ENCODE measurements around the gene SMC4. TPM values are rescaled to one million over a fixed set of nuclear protein-coding genes. Genes with fewer than 3 reads are reported as not detected.

SMC4 gene
- total RNA-seq, 4 donors from 2014 or later: 25.5 to 53.5 (median 40.7) TPM

DNA sequence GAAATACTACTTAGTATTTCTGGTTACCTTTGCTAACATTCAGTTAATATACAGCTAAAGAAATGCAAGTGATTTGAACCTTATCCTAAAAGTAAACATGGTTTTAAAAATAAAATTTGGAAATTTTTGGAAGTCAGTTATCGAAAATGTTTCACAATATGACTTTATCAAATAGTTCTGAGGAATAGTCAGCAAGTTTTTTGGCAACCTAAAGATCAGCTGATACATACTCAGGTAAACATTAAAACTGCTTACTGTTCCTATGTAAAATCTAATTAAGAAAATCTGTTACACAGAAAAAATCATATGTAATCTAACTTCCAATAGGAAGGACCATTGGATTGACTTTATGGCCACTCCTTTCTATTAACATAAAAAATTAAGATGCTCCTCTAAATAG, 24.5 kb upstream of the SMC4 start:
- TF ChIP-seq POLR2A (IDR thresholded peaks at IDR 0.05): no peak
- no peak for TF ChIP-seq CTCF (IDR thresholded peaks at IDR 0.05)
- H3K4me1 ChIP-seq: peaks cover 3 to 7% of the 10 kb centered on the region in 2 donors
- H3K36me3 ChIP-seq: peaks cover 0 to 9% of the 10 kb centered on the region in 2 donors
- H3K4me3 ChIP-seq (replicated peaks in 1 of 3): no peak overlapping the region
- H3K9me3 ChIP-seq: no peaks in the 10 kb centered on the region
- no peak overlapping the region for H3K27ac ChIP-seq
- no peak for DNase-seq
- WGBS, 2 donors: 96 to 99% methylated on average over 1 of the region's 1 CpG
- intact Hi-C loops (cut with DNase I): no loop called here
- H3K27me3 ChIP-seq: no peaks in the 10 kb centered on the region

GRCh38 chr3:160376681-160377080, 22.8 kb upstream of the SMC4 start:
- Histone ChIP-seq H3K27me3 (no peaks in the 10 kb centered on the region), H3K9me3 (no peaks in the 10 kb centered on the region), H3K27ac (no peak overlapping the region), H3K36me3 (peaks cover 0 to 9% of the 10 kb centered on the region in 2 donors), H3K4me1 (no peaks in the 10 kb centered on the region), H3K4me3 (replicated peaks in 1 of 3) (no peak overlapping the region)
- WGBS, 2 donors: 100% methylated on average over 2 of the region's 2 CpGs
- no peak for TF ChIP-seq POLR2A (IDR thresholded peaks at IDR 0.05)
- no peak for TF ChIP-seq CTCF (IDR thresholded peaks at IDR 0.05)
- intact Hi-C loops (cut with DNase I): no loop called here
- DNase-seq: no peak

DNA sequence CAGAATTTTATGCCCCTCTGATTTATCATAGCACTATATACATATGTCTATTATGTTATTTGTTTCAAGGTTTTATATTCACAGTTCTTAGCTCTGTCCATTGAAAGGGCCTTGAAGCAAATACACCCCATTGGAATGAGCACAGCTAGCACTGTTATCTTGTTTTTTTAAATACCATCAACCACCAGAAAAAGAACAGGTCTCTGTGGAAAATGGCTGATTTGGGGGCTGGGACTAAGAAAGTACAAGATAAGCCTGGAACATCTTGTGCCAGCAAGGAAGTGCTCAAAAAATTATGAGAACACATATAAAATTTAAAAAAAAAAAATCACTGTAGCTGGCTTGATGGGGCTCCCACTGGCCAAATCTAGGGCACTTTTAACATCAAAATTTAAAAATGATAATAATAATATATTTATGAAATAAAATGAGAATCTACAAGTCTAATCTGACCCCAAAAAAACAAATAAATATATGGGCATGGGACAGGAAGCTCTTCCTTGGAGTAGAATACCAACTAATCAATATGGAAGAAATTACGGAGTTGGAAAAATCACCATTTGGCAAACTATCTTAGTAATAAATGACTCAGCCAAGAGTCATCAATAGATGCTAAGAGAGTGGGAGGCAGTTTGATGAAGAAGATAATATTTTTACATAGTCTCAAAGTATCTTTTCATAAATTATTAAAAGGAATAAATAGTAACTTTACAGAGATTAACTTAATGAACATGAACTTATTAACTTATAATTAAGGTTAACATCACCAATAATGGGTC, 20.9 kb upstream of the SMC4 start:
- H3K36me3 ChIP-seq: peaks cover 0 to 9% of the 10 kb centered on the region in 2 donors
- no peaks in the 10 kb centered on the region for H3K4me1 ChIP-seq
- no peaks in the 10 kb centered on the region for H3K27me3 ChIP-seq
- intact Hi-C loops (cut with DNase I): no loop called here
- H3K27ac ChIP-seq: no peak overlapping the region
- no peak for TF ChIP-seq POLR2A (IDR thresholded peaks at IDR 0.05)
- TF ChIP-seq CTCF (IDR thresholded peaks at IDR 0.05): no peak
- no peak overlapping the region for H3K4me3 ChIP-seq (replicated peaks in 1 of 3)
- 91 to 92% methylated on average over 1 of the region's 1 CpG for WGBS, 2 donors
- no peak for DNase-seq
- H3K9me3 ChIP-seq: no peaks in the 10 kb centered on the region

DNA sequence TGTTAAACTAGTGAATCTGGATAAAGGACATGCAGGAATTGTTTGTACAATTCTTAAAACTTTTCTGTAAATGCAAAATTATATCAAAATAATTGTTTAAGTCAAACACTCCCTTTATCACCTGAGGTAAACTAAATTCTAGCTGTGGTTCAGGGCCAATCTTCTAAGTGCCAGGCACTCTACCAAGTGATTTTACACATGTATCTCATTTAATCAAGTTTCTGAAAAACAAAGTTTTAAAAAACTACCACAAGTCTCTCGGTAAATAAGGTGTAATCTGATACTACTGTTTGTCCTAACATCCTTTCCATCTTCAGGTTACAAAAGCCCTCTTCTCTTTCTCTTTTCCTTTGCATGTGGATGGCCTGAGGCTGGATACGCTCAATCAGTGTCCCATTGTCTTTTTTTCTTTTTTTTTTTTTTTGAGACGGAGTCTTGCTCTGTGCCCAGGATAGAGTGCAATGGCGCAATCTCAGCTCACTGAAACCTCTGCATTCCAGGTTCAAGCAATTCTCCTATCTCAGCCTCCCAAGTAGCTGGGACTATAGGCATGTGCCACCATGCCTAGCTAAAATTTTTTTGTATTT, 19.7 kb upstream of the SMC4 start:
- H3K9me3 ChIP-seq: no peaks in the 10 kb centered on the region
- H3K36me3 ChIP-seq: peaks cover 0 to 4% of the 10 kb centered on the region in 2 donors
- no peak for DNase-seq
- TF ChIP-seq CTCF (IDR thresholded peaks at IDR 0.05) (no peak), POLR2A (IDR thresholded peaks at IDR 0.05) (no peak)
- WGBS, 2 donors: 73 to 85% methylated on average over 4 of the region's 4 CpGs
- H3K27me3 ChIP-seq: no peaks in the 10 kb centered on the region
- no peak overlapping the region for H3K27ac ChIP-seq
- H3K4me1 ChIP-seq: no peaks in the 10 kb centered on the region
- no peak overlapping the region for H3K4me3 ChIP-seq (replicated peaks in 1 of 3)
- intact Hi-C loops (cut with DNase I): no loop called here

DNA sequence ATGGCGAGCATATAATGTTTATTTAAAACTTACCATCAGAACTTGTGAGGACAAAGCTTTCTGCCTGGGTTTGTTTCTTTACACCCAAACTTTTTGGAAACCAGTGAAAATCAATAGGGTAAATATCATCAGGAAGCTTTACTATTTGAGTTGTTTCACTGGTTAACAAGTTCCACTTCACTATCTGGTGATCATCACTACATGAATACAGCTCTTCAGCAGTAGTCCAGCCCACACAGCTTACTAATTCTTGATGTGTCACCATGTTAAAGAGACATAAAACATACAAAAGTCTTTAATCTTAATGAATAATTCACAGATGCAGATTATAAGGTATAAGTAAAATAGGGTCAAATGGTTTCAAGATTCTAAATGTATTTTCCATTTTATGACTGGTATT, 18.0 kb upstream of the SMC4 start:
- no peak for TF ChIP-seq CTCF (IDR thresholded peaks at IDR 0.05)
- TF ChIP-seq POLR2A (IDR thresholded peaks at IDR 0.05): no peak
- Histone ChIP-seq H3K27ac (no peak overlapping the region), H3K9me3 (no peaks in the 10 kb centered on the region), H3K4me1 (no peaks in the 10 kb centered on the region), H3K27me3 (no peaks in the 10 kb centered on the region), H3K36me3 (peaks cover 0 to 4% of the 10 kb centered on the region in 2 donors), H3K4me3 (replicated peaks in 1 of 3) (no peak overlapping the region)
- WGBS, 2 donors: 98 to 100% methylated on average over 1 of the region's 1 CpG
- intact Hi-C loops (cut with DNase I): no loop called here
- DNase-seq: no peak

Measured in thyroid gland (tissue), 4 donors.